HT-29 (cell line): ENCODE results near the gene FSHR. TPM values are rescaled to one million over a fixed set of nuclear protein-coding genes. Genes with fewer than 3 reads are reported as not detected.

Experiments used
- DNase-seq: peaks from one replicate; pipeline ENCODE4 v3.0.0-alpha.2; 2015; ENCODE audit warnings: low spot score
- total RNA-seq: library from RNA; depleted of rRNA; stranded (reverse); fragments of >200 nt; shearing (Covaris generic); gene quantifications from 2 replicates; pipeline ENCODE4 v1.2.3, GENCODE V29; 2014

FSHR gene
- total RNA-seq, 1 experiment from 2014 or later, result not detected

DNA sequence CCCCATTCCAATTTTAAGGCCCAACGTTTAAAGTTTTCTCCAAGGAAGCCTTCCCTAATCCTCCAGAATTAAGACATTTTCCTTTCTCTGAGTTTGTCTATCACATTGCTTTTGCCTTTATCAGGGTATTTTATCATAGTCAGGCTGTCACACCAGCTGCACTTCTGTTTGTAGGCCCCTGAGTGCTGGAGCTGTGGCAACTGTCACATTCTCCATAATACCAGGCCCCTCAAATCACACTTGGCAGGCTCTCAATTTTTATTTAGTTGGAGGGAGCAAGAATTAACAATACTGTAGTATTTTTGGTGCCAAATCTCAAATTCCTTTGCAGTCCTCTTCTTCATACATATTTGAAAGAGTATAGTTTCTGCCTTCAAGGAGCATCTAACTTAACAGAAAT lies 122.2 kb downstream of the FSHR start:
- DNase-seq, result no peak

DNA sequence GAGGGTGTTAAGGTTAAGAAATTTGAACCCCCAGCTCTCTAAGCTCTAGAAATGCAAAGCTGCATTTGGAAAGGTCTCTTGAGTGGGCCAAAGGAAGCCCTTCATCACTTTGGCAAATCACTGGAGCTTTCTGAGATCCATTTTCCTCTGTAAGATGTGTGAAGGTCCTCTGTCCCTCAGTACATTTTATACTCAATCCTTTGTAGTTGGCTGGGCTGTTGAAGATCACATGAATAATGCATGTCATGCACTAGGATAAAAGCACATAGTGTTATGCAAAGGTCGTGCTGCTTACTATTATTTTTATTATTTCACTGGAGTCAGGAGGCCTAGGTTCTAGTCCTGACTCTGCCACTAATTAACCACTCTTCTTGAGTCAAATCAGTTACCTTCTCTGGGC lies 124.9 kb downstream of the FSHR start:
- DNase-seq, result no peak

DNA sequence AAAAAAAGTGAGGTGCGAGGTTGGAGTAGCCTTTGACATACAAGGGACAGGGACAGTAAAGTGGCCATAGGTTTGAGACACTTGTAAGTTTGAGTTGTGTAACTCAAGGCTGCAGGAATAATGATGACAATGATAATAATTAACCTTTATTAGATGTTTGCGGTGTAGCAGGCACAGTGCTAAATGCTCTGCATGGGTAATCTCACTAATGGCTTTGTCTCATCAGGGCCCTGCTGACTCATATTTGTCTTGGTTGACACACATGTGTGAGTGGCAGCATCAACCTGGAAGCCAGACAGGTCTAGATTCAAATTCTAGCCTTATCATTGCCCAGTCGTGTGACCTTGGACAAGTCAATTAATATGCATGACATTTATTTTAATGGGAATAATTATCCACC lies 126.2 kb downstream of the FSHR start:
- DNase-seq, result peak; percentile 38

DNA sequence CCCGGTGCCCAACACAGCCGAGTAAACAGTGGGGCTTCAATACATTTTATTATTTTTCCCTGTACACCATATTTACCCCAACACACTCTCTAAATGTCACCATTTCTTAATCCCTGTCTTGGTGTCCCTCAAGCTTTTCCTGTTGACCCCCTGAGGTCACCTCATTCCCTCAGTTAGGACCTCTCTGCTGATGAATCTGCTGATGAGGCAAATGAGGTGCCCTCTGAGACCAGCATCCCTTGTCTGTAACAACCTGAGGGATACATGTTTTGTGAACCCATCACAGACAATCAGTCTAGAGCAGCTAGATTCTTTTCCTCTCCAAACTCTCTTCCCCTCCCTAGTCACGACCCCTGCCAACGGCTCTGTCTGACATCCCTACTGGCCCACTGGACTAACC lies 127.6 kb downstream of the FSHR start:
- no peak for DNase-seq

DNA sequence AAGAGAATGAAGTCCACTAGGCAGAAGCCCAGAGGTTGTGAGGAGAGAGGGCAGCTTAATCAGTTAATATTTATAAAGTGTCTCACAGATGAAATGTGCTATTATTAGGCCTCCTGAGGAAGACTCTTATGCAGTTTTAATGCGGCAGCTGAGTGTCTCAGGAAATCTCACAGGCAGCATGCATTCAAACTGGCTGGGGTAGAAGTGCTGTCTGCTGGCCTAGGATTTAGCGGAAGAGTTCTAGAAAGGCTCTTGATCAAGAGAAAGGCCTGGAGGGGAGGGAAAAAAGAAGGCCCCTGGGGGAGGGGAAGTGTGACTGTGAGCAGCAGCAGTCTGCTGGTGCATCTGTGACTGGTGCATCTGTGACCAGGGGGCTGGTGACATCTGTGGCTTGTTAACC lies 133.0 kb downstream of the FSHR start:
- no peak for DNase-seq

DNA sequence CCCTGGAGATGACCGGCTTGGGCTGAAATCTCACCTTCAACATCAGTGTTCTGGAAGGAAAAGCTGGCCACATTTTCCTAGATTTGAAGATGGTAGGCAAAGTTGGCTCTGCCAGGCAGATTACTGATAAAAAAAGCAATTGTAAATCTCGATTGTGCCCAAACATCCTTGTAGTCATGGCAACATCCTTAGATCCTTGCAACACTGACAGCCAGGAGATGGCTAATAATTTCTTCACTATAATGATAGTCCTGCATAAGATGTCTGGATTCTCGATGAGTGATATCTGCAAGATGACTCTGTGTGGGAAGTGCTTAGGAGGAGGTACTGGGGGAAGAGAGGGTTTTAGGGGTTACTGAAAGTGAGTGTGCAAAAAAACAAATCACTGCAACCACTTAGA lies 149.1 kb downstream of the FSHR start:
- no peak for DNase-seq

DNA sequence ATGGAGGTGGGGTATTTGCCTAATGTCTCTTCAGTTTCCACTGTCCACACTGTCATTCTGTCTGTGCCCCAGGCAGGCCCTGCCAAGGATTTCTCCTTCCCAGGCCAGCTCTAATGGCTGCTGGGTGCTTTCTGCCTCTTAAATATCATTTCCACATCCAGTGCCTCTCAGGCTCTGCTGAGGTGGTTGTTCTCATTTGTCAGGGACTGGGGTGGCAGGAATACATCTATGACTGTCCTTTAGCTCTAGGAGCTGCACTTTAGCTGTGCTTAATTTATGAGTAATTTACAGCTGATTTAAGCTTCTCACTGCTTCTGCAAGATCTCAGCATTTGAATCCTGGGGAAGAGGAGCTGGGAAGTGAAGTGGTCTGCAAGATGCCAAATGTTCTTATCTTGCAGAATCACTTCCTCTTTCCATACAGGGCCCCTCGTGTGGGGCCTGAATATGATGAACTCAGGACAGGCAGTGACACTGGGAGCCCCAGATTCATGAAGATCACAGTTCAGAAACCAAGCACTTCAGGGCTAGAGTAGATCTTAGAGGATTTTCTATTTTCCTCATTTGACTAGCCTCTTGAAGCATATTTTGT lies 150.2 kb downstream of the FSHR start:
- DNase-seq, result no peak

DNA sequence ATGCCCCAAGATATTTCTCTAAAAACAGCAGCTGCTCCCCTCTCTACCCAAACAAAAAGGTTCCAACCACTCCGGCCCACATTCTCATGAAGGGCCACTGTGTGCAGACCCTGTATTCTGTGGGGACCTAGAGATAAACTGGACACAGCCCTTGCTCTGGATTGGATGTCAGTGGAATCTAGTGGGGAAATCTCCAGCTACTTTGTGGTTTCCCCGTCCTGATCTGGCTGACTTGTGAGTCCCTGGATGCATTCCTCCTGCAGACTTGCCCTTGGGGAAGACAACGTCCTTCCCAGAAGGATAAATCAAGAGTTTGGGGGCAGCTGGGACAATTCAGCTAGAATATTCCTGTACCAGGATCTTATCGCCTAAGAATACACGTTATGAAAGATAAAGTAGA lies 151.1 kb downstream of the FSHR start:
- no peak for DNase-seq

DNA sequence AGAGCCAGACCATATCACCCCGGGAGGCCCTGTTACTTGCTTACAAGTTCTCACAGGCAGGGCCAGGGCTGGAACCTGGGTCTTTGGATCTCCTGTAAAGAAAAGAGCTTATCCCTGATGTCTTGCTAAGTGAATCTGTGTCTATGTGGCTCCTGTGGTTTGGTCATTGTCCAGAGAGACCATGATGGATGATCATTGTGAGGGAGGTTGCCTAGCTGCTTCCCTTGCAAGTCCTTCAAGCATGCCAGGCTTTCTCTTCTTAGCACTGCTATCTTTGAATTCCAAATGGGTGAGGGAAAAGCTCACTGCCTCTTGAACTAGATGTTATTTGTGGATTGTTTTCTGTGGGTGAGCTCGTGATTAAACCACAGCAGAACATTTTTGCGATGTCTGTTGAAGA lies 151.6 kb downstream of the FSHR start:
- DNase-seq, result no peak

DNA sequence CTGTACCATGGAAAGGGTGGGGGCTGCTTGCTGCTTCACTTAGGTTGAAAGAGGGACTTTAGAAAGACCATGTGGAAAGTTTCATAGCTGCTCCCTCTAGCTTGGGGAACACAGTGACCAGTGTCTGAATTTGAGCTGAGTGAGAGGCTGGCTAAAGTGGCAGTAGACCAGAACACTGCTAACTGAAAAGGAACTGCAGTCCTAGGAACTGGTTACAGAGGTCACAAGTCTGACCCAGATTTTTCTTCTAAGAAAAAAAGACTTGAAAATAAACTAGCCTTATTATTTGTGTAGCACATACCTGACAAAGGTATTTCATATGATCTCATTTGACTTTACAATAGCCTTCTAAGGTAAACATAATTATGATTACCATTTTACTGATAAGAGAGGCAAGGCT lies 153.6 kb downstream of the FSHR start:
- DNase-seq, result no peak

DNA sequence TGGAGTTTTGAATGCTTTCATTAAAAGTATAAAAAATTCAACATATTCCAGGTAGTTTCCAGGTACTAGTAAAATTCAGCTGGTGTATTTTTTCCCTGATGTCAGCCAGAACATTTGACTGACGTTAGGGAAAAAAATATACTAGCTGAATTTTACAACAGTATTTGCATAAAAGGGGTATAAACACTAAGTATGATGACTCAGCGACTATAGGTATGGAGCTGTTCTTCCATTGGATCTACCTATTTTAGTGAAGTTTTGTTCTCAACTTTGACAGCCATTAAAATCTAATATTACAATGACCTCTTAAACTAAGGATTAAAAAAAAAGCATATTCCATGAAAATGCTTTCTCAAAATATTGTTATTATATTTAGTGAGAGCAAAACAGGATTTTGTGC lies 155.9 kb downstream of the FSHR start:
- no peak for DNase-seq

DNA sequence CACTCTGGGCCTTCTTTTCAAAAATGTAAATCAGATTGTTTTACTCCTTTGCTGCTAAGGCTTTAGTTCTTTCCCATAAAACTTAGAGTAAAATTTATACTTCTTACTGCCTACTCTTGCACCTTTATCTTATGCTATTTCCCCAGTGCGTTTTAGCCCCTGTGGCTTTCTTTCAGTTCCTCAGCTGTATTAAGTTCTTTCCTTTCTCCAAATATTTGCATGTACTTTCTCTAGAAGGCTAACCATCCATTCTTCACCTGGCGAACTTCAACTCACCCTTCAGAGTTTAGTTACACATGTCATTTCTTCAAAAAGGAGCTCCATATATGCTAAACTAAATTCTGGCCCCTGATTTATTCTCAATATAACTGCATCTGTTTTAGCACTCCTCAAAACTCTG lies 160.7 kb downstream of the FSHR start:
- no peak for DNase-seq

DNA sequence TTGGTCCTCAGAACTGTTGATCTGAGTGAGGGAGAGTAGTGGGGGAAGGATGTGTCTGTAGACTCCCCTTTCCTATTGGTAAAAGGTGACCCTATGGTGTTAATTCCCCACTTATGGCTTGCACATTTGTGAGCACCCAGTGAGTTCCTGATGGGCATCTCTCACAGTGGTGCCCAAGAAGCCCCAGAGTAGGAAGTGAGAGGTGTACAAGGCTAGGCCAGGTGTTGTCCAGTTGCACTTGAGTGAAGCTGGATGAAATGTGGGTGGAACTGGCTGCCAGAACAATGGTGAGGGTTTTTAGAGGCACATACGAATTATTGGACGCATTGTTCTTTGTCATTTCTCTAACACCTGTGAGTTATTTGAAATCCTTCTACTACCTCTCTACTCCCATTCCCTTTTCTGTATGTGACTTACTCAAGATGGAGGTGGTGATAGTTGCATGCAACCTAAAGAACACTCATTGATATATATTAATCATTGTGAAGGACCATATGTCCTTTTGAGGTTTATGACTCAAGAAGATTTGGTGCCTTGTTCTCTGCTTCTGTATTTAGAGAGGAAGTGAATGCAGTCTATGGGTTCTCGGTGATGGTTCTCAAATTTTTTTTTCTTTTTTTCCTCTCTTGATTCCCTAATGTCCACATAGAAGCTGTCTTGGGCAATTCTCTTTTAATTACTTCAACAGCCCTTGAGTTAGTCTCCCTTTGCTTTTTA lies 162.7 kb downstream of the FSHR start:
- no peak for DNase-seq

DNA sequence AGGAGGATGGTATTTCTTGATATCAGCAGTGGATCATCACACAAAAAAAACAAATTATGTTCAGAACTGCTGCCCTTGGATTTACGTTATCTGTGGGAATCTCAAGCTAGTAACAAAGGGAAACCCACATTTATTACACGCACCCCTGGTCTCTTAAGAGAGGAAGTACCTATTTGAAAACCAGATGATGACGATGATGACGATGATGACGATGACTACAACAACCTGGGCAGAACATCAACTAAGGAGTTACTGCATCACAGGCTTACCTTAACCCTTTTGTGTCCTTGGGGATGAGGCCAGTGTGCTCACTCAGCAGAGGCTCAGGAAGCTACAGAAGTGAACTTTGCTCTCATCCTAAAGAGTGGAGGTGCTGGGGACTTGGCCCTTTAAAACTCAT lies 169.4 kb downstream of the FSHR start:
- DNase-seq, result no peak

DNA sequence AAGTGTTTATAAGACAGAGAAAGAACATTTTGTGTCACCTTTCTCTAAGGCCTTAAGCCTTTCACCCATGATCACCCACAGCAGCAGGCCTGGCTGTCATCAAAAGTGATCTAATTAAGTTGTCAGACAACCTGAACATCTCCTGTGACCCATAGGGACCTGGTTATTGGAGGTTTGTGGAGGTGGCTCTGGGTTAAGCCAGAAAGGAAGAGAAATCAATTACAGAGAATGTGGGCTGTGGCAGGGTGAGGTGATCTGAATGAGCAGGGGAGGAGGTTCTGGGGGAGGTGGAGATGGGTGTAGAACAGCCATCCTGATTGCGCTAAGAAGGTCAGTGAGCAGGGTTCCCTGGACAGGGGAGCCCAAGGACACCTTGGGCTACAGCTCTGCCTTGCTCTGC lies 170.8 kb downstream of the FSHR start:
- DNase-seq, result no peak

DNA sequence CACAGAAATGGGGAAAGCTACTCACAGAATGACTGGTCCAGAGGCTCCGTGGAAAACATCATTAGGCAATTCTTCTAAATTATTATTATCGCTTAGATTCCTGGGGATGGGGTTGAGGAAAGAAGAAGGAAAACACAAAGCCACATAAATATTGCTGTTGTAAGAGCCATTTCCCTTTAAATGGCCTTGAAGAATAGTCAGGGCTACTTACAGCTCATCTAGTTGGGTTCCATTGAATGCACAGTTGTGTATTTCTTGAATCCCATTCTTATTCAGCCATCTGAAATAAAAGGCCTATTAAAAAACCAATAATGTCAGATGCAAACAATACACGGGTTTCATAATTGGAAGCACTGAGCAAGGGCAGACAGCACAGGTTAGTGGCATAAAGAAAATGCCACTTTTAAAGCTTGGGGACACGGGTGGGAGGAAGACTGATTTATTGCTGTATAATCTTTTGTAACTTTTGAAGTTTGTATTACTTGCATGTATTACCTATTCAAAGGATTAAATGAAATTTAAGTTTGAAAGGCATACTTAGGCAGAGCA lies 171.4 kb downstream of the FSHR start:
- no peak for DNase-seq

DNA sequence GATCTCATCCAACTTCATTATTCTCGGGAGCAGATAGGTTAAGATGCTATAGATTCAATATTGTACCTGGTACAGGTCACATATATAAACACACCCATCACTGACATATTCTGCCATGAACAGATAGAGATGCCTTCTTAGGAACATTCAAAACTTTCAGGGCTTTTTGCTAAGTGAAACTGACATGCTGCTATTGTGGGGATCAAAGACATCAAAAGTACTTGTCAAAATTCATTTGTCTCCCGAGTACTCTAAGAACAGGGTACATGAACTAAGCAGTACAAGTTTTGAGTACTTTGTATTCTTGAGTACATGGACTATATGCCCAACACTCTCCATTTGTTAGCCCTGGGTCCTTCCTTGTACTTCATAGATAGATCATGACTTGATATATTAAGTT lies 173.5 kb downstream of the FSHR start:
- DNase-seq, result no peak

DNA sequence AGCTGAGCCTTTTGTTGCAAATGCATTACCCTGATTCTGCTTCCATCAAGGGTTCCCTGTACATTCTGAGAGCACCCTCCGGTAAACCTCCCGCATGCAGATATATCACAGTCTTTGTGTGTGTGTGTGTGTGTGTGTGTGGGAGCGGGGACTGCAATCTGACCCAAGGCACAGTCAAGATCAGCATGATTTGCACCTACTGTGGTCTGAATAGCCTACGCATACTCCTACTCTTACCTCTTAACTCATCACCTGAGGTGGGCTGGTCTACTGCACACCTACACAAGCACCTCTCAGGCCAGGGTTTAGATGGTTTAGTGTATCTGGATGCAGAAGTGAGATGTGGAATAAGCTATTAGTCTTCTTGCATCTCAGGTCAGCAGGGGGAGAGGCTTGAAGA lies 174.6 kb downstream of the FSHR start:
- DNase-seq, result no peak

DNA sequence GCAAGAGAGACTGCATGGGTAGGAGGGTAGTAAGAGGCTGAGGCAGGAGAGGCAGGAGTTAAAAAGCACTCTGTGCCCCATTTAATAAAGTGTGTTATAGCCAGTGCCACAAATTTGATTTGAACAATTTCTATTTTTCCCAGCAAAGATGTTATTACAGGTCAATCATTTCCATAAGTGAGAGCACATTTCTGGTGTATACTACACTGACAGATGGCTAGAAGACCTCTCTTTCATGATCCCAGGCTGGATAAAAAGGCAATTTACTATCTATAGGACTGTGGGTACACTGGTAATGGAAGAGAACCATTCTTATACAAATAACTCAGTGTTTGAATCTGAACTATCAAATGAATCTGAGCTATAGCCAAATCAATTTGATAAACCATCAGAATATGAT lies 176.2 kb downstream of the FSHR start:
- no peak for DNase-seq

DNA sequence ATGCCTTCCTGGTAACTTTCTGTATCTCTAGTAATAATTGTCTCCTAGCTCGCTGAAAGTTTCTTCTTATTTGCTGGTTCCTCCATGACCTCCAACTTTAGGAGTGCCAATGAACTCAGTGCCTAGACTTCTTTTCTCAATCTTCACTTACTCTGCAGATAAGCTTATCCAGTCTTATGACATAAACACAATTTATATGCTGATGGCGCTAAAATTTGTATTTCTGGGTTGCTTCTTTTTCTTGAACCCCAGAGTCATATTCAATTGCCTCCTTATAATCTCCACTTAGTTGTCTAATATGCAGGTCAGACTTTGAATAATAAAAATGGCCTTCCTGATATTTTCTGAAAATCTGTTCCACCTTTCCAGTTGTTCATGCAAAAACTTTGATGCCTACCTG lies 182.5 kb downstream of the FSHR start:
- no peak for DNase-seq

DNA sequence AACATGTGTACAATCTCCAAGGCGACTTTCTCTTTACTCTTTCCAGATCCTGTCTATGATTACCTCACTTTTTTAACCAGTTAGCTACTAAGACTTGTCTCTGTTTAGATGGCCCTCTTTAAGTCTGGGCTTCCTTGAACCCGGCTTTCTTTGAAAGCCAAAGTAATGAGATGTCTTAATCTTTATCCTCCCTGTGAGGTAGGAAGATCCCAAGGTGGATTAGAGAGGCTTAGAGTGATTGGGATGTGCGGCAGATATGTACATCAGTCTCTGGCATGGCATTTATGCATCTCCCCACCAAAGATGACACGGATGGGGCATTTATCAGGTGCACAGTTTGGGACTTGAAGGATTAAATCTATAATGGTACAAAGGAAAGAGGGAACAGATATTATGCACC lies 186.3 kb downstream of the FSHR start:
- DNase-seq, result no peak

DNA sequence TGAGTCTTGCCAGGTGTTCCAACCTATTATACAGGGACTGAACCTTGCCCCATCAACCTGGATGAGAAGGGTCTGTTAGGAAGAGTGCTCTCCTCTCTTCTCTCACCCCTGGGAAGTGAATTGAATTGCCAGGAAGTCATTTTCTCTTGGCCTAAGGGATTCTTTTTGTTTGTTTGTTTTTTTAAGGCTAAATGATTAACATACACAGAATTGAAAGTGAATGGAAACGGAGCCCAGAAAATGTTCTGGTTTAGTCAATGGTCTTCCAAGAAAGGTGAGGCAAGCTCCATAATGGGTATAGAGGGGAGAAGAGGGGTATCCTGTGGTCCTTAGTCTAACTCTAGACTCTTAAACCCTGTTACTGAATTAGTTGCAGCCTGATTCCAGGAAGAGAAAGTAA lies 189.1 kb downstream of the FSHR start:
- no peak for DNase-seq

DNA sequence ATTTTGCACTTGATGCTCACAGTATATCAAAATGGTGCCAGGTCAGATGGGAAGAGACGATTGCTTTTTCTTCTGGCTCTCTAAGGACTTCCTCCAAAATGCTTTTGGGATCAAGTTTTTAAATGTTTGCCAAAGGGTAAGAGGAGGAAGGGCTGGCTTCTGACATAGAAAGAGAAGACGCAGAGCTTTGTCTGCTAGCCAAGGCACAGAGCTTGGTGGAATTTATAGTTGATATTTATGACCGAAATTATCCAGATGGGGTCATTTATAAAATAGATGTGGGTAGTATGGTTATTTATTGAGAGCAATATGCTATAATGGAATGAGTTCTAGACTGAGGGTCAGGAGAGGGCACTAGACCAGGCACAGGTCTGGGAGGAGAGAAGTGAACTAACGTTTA lies 193.3 kb downstream of the FSHR start:
- no peak for DNase-seq

DNA sequence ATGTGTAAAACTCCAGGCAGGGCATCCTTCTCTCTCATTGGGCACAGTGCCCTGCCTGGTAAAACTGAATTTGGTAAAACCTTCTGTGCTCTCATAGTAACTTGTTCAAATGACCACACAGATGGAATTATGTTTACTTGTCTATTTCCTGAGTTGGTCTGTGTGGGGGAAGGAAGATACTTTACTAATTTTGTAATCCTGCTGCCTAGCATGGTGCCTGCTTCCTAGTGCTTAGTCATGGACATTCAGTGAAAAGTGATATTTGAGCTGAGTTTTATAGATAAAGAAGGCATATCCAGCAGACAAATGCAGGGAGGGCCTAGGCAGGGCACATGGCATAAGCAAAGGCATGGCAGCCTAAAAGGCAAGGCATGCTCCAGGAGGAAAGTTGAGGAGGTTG lies 199.4 kb downstream of the FSHR start:
- DNase-seq, result no peak
